ENCODE data around the gene ANO5.

DNA sequence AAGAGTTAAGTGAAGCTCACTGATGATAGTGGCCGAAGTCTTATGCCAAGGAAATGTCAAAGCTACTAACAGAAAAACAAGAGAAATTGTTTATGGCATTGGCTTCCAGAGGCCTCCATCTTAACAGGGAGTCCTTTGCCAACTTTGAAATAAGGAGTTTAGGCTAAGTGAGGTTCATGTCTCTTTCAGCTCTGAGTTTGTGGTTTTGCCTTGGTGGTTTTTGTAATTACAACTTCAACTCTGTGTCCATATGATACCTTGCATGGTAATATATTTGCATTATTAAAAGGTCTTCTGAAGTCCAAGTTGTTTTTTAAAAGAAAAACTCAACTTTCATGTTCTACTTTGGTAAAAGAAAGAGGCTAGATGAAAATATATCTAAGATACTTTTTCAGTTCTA is 31.4 kb upstream of the ANO5 start:
- TF ChIP-seq EP300 (IDR thresholded peaks at IDR 0.05; ENCODE audit: borderline replicate concordance): no peak
- TF ChIP-seq, protein P1, sequence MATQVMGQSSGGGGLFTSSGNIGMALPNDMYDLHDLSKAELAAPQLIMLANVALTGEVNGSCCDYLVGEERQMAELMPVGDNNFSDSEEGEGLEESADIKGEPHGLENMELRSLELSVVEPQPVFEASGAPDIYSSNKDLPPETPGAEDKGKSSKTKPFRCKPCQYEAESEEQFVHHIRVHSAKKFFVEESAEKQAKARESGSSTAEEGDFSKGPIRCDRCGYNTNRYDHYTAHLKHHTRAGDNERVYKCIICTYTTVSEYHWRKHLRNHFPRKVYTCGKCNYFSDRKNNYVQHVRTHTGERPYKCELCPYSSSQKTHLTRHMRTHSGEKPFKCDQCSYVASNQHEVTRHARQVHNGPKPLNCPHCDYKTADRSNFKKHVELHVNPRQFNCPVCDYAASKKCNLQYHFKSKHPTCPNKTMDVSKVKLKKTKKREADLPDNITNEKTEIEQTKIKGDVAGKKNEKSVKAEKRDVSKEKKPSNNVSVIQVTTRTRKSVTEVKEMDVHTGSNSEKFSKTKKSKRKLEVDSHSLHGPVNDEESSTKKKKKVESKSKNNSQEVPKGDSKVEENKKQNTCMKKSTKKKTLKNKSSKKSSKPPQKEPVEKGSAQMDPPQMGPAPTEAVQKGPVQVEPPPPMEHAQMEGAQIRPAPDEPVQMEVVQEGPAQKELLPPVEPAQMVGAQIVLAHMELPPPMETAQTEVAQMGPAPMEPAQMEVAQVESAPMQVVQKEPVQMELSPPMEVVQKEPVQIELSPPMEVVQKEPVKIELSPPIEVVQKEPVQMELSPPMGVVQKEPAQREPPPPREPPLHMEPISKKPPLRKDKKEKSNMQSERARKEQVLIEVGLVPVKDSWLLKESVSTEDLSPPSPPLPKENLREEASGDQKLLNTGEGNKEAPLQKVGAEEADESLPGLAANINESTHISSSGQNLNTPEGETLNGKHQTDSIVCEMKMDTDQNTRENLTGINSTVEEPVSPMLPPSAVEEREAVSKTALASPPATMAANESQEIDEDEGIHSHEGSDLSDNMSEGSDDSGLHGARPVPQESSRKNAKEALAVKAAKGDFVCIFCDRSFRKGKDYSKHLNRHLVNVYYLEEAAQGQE (IDR thresholded peaks at IDR 0.05; ENCODE audit: low read depth): no peak
- no peak for TF ChIP-seq RAD21 (IDR thresholded peaks at IDR 0.05; ENCODE audit: low read depth)
- TF ChIP-seq, protein P2, sequence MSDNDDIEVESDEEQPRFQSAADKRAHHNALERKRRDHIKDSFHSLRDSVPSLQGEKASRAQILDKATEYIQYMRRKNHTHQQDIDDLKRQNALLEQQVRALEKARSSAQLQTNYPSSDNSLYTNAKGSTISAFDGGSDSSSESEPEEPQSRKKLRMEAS (IDR thresholded peaks at IDR 0.05): no peak
- no peak for TF ChIP-seq TEAD4 (IDR thresholded peaks at IDR 0.05)
- TF ChIP-seq TAF1 (IDR thresholded peaks at IDR 0.05; ENCODE audit: low read depth): no peak
- no peak for TF ChIP-seq CEBPB (IDR thresholded peaks at IDR 0.05)
- TF ChIP-seq, protein P3, sequence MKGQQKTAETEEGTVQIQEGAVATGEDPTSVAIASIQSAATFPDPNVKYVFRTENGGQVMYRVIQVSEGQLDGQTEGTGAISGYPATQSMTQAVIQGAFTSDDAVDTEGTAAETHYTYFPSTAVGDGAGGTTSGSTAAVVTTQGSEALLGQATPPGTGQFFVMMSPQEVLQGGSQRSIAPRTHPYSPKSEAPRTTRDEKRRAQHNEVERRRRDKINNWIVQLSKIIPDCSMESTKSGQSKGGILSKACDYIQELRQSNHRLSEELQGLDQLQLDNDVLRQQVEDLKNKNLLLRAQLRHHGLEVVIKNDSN (IDR thresholded peaks at IDR 0.05): no peak
